ENCODE data around the gene VGLL4.
"Not testable (repeated sequence)": the region's sequence is repeated elsewhere in the genome, so short reads cannot be mapped to it uniquely, and the experiment has no call there.

The VGLL4 gene

DNA sequence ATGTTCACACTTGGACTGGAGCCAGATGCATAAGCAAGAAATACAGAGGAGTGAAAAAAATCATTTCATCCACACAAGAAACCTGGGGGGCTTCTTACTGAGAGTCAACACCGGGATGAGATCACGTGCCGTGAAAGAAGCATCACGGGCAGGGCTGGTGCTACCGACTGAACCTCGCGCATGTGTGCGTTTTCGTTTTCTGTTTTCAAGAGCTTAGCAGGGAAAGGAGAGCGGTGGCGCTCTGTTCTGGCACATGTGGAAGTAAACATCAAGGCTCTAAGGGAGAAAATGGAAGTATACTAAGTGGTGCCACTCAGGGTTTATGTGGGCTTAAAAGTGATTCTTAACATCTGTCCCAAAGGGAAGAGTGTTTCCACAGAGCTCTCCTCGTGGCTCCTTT is 55.9 kb downstream of the VGLL4 start:
- DNase-seq (ENCODE audit: low read depth in 2 of 2) = no peak

DNA sequence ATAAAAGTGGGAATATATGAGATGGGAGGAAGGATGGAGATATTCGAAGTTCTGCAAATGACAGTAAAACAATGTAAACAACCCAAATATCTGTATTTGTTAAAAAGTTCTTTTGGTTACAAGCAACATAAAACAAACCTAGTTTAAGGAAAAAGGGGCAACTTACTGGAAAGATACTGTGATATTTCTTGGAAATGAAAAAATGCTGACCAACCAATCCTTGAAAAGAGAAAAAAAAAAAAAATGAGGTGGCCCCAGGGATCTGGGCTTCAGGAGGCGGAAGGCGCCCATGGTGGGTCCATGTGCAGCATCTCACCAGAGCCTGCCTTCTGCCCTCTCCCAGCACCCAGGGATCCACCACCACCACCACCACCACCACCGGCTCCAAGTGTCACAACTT is 59.1 kb downstream of the VGLL4 start:
- DNase-seq (ENCODE audit: low read depth in 2 of 2) = no peak

DNA sequence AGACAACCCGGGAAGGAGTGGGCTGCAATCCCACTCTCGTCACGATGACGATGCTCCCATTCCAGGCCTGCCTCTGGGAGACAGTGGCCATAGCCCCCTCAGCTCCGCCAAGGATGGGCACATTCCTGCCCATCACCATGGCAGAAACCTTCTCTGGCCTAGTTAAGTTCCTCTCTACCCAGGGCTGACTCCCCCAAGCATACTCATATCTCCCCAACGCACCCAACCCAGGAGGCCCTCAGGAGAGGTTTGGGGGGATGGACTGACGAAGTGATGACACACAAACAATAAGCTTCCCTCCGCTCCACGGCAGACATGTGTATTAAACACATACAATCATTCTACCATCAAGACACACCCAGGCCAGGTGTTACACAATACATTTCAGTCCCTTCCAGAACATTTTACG is 60.1 kb downstream of the VGLL4 start:
- no peak for DNase-seq (ENCODE audit: low read depth in 2 of 2)

DNA sequence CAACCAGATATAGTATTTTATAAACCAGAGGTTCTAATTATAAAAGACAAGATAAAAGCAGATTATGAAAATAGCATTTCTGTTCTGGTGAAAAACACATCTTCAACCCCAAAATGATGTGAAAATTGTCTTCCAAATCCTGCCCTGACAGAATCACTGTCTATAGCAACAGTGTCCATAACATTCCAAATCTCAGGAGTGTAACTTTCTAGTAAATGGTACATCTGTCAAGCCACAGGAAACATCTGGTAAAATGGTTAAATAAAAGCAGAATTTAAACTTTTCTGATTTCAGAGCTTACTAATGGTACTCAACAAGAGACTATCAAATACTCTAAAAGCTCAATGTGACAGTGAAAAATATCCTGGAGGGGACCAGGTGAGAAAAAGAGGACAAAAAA is 60.5 kb downstream of the VGLL4 start:
- no peak for DNase-seq (ENCODE audit: low read depth in 2 of 2)

DNA sequence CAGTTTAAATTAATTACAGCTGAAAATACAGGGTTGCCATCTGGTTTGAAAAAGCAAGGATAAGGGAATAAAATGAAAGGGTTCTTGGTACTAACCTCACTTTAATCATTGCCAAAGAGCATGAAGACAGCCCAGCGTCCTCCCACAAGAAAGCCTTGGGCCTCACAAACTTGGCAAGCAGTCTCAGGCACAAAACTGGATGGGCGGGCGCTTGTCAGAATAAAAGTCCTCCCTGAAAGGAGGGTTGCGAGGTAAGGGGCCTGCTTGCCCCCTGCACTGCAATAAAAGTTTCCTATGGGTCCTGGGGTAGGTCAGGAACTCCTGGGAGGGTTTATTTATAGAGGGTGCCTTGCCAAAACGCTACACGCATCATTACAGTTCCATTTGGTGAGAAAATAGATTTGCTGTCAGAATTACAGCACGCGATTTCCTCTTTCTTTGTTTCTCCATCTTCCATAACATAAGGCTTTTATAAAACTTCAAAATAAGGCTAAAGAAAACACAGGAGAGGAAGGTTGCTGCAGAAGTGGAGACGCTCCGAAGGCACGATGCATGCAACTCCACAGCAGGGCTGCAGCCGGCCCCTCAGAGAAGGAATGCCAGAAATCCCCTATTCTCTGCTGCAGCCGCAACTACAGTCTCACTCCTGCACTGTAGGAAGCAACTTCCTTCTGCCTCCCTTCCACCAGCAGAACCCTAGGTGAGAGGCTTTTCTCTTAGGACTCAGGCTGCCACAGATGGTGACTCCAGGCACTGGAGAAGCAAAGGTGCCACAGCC is 61.3 kb downstream of the VGLL4 start:
- DNase-seq (ENCODE audit: low read depth in 2 of 2) = no peak

DNA sequence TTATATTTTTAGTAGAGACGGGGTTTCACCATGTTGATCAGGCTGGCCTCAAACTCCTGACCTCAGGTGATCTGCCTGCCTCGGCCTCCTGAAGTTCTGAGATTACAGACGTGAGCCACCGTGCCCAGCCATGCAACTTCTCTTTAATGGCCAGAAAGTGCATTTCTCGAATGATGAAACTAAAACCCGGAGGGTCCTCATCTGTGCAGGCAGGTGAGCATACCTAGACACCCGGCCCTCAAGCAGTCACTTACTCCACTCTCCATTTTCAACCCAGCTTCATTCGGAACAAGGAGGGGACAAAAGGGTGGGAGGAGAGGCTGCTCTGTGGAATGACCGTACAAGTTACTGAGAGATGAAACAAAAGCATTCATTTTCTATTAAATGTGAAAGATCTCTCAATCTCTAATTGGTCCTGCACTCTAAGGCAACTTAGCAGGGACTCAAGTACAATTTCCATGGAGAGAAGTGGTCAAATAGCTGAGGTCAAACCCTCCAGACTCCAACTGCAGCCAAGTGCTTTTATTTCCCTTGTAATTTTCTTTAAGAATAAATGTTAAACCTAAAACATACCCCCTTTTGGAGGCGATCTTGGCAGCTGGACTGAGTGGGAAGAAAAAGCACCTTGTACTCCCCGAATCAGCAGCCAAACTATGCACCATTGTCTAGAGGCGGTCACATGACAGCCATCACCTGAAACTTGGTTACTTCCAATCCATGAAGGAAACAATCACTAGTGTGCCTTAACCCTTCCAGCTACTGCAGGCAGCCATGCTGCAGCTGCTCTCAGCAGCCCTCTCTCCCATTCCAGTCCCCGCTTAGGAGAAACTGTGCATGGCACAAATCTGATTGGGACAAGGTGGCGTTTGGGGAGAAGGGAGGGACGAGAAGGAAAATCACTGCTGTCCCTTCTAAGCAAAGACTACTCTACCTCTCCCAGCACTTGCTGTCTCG is 62.2 kb downstream of the VGLL4 start:
- DNase-seq (ENCODE audit: low read depth in 2 of 2) = no peak

DNA sequence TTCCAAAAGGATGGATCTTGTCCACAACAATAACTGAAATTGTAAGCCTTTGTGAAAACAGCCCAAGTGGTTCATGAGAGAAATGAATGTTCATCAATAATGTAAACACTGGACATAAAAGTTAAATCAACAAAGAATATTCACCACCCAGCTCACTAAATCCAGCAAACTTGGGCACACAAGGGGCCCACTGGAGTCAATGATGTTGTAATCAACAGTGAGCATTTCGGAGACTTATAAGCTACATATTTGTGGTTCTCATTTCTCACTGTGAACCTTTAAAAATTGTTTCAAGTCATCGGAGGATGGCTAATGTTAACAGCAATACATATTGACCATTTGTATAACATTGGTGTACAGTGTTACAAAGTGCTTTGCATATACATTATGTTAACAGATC is 63.1 kb downstream of the VGLL4 start:
- DNase-seq (ENCODE audit: low read depth in 2 of 2) = no peak

DNA sequence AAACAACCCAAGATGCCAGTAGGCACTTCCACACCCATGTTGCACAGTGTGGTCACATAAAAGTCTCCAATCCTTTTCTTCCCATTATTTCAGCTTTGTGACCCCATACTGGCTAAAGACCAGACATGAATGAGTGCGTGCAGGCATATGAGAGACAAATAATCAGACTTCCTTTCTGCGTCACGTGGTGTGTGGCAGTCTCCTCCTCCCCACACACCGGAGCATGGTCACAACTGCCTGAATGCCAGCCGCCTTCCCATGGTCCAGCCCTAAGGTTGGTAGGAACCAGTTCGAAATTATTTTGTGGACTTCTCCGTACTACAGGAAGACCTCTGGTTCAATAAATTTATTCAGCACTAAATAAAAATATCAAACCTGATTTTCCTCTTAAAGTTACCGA is 65.5 kb downstream of the VGLL4 start:
- DNase-seq (ENCODE audit: low read depth in 2 of 2) = no peak

DNA sequence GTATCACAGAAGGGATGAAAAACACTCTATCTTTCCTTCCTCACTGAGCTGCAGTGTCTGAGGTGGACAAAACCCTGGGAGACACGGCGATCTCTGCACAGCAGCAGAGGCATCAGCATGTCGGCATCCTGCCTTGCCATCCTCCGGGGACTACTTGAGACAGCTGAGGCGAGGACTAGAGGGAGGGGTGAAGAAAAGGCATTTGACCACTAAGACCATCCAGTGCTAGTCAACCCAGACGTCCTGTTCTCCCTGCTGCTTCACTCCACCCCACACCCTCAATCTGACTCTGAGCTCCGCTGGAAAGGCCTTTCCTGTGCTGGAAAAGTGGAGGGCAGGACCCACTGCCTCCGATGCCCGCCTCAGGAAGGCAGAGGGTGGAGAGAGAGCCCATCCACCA is 67.3 kb downstream of the VGLL4 start:
- DNase-seq (ENCODE audit: low read depth in 2 of 2) = no peak

DNA sequence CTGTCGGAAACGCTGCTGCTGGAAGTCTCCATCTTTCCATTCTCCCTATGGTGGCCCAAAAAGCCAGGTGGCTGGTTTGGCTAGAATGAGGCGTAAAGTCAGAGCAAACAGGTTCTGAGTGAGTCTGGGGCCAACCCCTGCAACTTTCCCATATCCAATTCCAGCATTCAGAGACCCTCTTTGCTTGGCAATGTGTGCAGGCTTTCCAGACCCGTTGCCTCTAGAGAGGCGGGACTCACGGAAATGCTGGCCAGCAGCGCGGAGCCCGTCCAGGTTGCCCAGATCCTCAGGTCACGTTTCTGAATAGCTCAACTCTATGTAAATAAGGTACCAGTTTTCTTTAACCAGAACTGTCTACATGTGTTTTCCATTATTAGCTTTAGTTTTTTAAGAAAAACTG is 68.0 kb downstream of the VGLL4 start:
- no peak for DNase-seq (ENCODE audit: low read depth in 2 of 2)

DNA sequence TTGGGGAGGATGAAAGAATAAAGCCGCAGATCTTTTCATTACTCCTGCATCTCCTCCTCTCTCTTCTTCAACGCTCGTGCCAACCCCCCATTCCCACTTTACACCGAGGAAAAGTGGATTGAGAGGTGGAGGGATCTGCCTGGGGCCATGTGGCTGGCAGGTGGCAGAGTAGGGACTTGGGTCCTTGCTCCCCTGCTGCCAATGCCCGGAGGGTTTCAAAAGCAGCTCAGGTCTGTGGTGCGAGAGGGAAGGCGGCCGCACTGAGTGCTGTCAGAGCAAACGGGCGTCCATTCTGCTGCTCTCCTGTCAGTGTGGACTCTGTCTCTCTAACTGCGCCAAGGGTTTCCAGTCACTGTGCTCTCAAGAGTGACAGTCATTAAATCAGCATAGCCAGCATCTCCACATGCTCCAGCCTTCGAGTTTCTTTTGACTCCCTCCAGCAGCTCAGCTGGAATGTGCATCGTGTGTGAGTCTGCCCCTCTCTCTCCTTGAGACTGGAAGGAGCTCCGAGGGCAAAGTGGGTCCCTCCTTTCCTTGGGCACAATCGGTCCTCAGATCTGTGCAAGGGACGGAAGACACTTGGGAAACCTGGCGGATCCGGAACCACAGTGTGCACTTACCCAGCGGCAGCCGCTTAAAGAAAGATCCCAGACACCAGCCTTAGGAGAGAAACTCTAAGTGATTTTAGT is 68.6 kb downstream of the VGLL4 start:
- no peak for DNase-seq (ENCODE audit: low read depth in 2 of 2)

DNA sequence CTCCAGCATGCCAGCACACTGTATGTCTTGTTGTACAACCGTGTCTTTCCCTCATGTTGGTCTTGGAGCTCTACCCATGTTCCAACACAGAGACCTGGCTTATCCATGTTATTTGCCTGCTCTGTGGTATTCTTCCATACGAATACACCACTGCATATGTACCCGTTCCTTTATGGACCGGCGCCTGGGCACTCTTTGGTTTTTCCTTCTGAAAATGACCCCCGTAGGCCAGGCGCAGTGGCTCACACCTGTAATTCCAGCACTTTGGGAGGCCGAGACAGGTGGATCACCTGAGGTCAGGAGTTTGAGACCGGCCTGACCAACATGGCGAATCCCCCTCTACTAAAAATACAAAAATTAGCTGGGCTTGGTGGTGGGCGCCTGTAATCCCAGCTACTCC is 71.1 kb downstream of the VGLL4 start:
- DNase-seq (ENCODE audit: low read depth in 2 of 2) = not testable (repeated sequence)

DNA sequence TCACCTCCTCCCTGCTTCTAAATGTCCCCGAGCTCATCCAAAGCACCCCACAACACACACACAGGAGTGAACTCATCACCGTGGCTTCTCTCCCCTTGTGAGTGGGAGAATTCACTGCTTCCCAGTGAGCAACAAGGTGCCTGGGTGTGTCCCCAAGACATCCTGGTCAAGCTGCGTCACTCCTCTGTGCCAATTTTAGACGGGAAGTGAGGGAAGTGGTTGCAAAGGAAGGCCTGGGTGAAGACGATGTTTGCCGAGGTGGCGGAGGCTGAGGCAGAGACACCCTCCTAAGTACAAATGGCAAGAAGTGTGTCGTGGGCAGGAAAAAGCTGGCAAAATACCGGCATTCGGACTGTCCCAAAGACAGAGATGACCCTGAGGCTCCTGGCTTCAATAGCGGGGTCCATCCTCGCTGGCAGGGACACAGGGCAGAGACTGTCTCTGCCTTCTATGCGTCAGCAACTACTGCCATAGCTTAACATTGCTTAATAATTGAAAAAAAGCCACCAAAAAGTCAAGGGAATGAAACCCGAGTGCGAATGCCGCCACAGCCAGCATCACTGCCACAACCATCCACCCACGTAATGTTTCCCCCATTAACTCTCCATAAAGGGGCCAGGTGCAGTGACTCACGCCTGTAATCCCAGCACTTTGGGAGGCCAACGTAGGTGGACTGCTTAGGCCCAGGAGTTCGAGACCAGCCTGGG is 72.8 kb downstream of the VGLL4 start:
- DNase-seq (ENCODE audit: low read depth in 2 of 2) = no peak

DNA sequence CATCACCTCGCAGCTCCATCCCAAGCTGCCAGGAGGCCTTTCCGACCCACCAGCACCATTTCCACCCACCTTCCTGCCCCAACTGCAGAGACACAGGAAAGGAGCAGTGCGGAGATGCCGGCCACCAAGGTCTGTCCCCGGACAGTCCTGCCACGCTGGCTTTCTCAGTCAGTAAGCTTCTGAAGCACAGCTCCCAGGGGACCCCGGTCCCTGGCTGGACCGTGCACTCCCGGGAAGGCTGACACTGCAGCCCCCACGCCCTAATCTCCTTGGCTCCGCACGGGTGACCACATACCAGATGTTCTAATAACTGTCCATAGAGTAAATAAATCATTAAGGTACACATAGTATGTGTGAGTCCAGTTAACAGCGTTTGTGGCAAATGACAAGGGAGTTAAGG is 73.5 kb downstream of the VGLL4 start:
- no peak for DNase-seq (ENCODE audit: low read depth in 2 of 2)

DNA sequence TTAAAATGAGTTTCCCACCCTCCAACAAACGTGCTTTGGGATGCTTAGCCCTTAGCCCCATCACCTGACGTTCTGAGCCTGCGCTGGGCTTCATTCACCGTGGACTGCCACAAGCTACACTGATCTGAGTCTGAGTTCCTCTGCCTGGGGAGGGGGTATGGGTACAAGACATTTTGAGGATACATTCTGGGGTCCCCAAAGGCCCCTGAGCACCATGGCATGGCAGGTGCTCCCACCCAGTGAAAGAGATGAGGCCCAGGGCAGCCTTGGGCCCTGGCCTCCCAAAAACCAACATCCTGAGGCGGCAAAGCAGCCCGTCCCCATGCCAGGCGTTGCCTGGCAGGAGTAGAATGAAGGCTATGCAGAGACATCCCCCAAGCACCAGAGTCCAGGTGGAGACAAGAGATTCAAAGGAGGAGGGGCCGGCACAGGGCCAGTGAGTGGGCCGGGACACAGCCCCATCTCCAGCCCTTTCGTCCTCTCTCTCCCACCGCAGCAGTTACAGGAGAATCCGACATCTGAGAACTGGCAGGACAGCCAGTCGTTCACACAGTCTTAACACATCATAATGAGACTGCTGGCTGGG is 74.5 kb downstream of the VGLL4 start:
- no peak for DNase-seq (ENCODE audit: low read depth in 2 of 2)

DNA sequence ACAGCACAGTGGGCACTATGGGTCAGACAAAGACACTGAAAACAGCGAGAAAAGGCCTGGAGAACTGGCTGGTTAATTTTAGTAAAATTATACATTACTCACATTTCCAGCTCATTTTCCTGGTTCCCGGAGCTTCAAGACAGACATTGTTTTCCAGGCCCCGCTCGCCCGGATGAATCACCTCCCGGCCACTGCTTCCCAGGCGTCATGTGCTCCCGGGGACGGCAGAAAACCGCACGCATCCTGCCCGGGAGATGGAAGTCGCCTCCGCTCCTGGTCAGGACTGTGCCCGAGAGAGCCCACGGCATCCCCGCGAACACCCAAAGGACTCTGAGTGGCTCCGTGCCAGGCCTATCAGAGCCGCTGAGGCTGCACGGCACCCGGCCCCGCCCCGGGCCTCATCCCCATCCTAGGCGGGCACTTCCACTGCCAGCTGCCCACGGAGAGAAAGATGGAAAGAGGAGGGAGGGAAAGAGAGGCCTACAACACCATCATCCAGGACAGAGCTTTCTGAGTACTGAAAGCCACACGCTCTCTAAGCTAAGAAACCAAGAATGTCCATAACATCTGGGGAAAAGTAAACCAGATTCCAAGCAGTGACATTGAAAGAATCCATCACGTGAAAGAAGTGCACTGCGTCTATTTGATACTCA is 75.1 kb downstream of the VGLL4 start:
- DNase-seq (ENCODE audit: low read depth in 2 of 2) = no peak

DNA sequence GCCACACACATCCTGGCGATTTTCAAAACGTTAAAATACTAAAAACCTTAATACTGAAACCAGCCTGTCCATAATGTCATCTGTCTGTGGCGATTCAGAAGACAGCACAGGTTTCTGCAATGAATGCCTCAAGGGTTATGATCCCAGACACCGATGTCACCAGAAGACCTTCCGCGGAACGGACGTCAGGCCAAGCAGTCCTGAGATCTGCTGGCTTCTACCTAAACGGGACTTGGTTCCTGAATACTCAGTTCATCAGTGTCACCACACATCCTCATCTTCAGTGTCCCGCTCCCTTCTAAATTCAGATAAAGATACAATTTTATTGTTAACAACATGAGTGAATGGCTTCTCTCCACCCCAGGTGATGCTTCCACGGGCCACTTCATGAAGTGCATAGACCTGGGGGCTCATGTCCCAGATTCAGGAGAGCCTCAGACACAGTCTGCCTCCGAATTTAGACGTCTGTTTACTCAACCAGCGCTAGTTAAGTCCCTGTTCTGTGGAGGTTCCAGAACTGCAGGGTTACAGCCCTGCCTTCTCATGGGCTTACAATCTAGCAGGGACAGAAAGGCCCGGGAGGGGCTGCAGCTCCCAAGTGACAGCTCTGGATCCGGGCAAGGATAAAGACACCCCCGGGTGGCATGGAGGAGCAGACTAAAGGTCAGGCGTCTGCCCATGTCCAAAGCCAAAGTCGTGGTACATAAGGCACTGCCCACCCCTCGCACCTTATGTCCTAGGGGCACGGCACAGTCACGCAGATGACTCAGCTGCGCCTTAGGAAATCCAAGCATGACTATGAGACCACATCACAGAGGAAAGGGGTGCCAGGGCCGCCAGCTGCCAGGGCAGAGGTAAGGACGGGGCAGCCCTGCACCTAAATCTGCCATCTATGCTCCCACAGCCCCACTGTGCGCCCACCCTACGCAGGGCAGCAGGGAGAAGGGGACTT is 75.9 kb downstream of the VGLL4 start:
- no peak for DNase-seq (ENCODE audit: low read depth in 2 of 2)

DNA sequence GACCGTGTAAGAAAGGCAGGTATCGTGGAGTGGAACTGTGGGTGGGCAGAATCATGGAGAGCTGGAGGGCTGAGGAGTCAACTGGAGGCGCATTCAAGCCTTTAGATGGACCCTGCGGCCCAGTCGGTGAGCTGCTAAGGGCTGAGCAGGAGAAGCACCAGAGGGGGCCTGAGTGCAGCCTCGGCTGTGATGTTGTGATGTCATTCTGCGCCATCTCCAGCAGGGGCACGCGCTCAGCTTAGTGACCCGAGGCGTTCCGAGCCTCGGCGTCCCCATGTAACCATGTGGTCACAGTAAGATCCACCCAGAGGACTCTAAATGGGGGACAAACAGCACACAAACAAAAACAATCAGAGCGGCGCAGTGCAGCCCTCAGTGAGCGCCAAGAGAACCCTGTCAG is 76.8 kb downstream of the VGLL4 start:
- no peak for DNase-seq (ENCODE audit: low read depth in 2 of 2)

DNA sequence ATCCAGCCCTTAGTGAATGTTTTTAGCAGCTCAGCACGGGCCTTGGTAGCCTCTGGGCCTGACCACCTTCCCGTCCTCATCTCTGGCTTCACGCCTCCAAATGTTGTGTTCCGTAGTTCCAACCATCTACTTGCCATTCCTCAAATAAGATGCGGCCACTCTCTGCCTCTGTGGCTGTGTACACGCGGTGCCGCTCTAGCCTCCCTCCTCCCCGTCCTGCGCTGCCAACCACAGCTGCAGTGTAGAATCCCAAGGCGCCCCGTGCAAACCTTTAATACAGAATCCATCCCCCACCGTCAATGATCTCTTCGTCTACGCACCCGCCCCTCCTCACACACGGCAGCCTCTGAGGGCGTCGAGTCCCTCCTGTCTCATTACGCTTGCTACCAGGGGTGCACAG is 77.2 kb downstream of the VGLL4 start:
- DNase-seq (ENCODE audit: low read depth in 2 of 2) = no peak

DNA sequence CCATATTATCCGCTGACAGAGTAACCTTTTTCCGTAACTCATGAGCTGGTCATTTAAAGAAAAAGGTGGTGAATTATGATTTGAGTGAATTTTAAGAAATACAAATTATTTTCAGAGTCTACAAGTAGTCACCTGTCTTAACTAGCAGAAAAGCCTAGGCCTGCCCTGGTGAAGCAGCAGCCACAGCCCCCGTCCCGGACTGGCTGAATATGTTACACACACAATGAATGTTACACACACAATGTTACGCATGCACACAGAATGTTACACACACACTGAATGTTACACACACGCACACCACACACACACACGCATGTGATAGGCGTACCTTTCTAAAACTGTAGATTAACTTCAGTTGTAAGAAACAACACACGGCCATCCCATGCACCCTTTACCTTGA is 77.8 kb downstream of the VGLL4 start:
- DNase-seq (ENCODE audit: low read depth in 2 of 2) = no peak

Measured in stimulated activated CD8-positive, alpha-beta memory T cell treated with anti-CD3 and anti-CD28 coated beads, Interleukin-2, amount 100 ng/mL, for 48 hours (primary cell).